Fibroblast of pulmonary artery (primary cell): ENCODE measurements around the gene COX7A2L.
"Not testable (repeated sequence)": the region's sequence is repeated elsewhere in the genome, so short reads cannot be mapped to it uniquely, and the experiment has no call there.

ENCODE experiments used
- DNase-seq: peaks from one replicate; pipeline ENCODE4 v3.0.0-alpha.2; 2010; ENCODE audit warnings: low read depth
- H3K4me3 ChIP-seq: replicated peaks from 2 replicates; pipeline ENCODE4 v1.5.1; 2011; ENCODE audit warnings: low read depth, mild to moderate bottlenecking, control low read depth, low read length, moderate library complexity
- CTCF ChIP-seq: IDR thresholded peaks from 2 replicates; pipeline ENCODE4 v1.5.1; 2011; ENCODE audit warnings: mild to moderate bottlenecking, control low read depth, low read length, inconsistent platforms; ENCODE audit errors: missing control alignments

Gene COX7A2L

GRCh38 chr2:42338567-42339190 is 22.3 kb downstream of the COX7A2L start:
- TF ChIP-seq CTCF = no peak
- no peak for DNase-seq
- H3K4me3 ChIP-seq = no peak overlapping the region

- no peak for DNase-seq
- TF ChIP-seq CTCF = no peak
- no peak overlapping the region for H3K4me3 ChIP-seq
Measured at GRCh38 chr2:42337846-42338566, 23.0 kb downstream of the COX7A2L start.

- peak; percentile 19 for TF ChIP-seq CTCF
- DNase-seq = no peak
- H3K4me3 ChIP-seq = no peak overlapping the region
Measured at GRCh38 chr2:42337356-42337820, 23.6 kb downstream of the COX7A2L start.

- no peak for DNase-seq
- no peak overlapping the region for H3K4me3 ChIP-seq
- no peak for TF ChIP-seq CTCF
Measured at GRCh38 chr2:42336361-42336965, 24.6 kb downstream of the COX7A2L start.

GRCh38 chr2:42335514-42336104 is 25.4 kb downstream of the COX7A2L start:
- no peak for DNase-seq
- no peak overlapping the region for H3K4me3 ChIP-seq
- no peak for TF ChIP-seq CTCF

- DNase-seq = not testable (repeated sequence)
Measured at GRCh38 chr2:42334865-42335264, 26.2 kb downstream of the COX7A2L start.

GRCh38 chr2:42334220-42334619 is 26.8 kb downstream of the COX7A2L start:
- no peak for TF ChIP-seq CTCF
- H3K4me3 ChIP-seq = no peak overlapping the region
- no peak for DNase-seq

More at GRCh38 chr2:42334865-42335264, 26.2 kb downstream of the COX7A2L start:
- H3K4me3 ChIP-seq = not testable (repeated sequence)
